H1 (cell line): ENCODE results near the gene PPME1. TPM values are rescaled to one million over a fixed set of nuclear protein-coding genes. Genes with fewer than 3 reads are reported as not detected.
A peak's percentile ranks its signal among the peaks of the same experiment; 100 is the strongest.

Experiments
- CTCF ChIA-PET: fragments of 300-600 bp; sonication (Branson Sonifier 250); formaldehyde crosslinking; loops from one replicate; lab custom pipeline; 2021; ENCODE audit not compliant: partially characterized antibody; lab: Charles Lee
- POLR2A ChIA-PET: fragments of 300-600 bp; sonication (Branson Sonifier 250); formaldehyde crosslinking; loops from one replicate; lab custom pipeline; 2021; ENCODE audit warnings: inconsistent platforms; ENCODE audit not compliant: partially characterized antibody; lab: Charles Lee
- DNase-seq, 2 experiments: peaks; one replicate each; pipeline versions ENCODE4 v3.0.0 to v3.0.0-alpha.2; 2010 to 2022; ENCODE audit warnings: low spot score in 2 of 2, low read depth in 1 of 2, mixed read lengths in 1 of 2
- FAIRE-seq: peaks from 2 replicates; lab custom pipeline; 2011; peaks lifted over from hg19 to GRCh38; lab: Jason Lieb, UNC
- H2AFZ ChIP-seq: 2 replicates; pipeline ENCODE4 v1.8.1; 2012; ENCODE audit warnings: low read length, inconsistent platforms
- H2AK5ac ChIP-seq: 2 replicates; pipeline ENCODE4 v1.6.1; 2013; ENCODE audit warnings: low read depth, low read length
- H2BK120ac ChIP-seq: replicated peaks from 2 replicates; pipeline ENCODE3; 2013; ENCODE audit warnings: low read depth, low read length, inconsistent platforms
- H2BK12ac ChIP-seq: 2 replicates; pipeline ENCODE4 v1.6.1; 2013; ENCODE audit warnings: low read depth, low read length
- H2BK15ac ChIP-seq: 2 replicates; pipeline ENCODE4 v1.6.1; 2013; ENCODE audit warnings: low read length
- H2BK20ac ChIP-seq: 2 replicates; pipeline ENCODE4 v1.6.1; 2013; ENCODE audit warnings: low read length
- H2BK5ac ChIP-seq: 2 replicates; pipeline ENCODE4 v1.6.1; 2013; ENCODE audit warnings: low read depth, low read length
- H3K14ac ChIP-seq: 2 replicates; pipeline ENCODE4 v1.6.1; 2013; ENCODE audit warnings: inconsistent platforms; ENCODE audit not compliant: insufficient read length
- H3K18ac ChIP-seq: 2 replicates; pipeline ENCODE4 v1.6.1; 2013; ENCODE audit warnings: low read length; ENCODE audit errors: extremely low read depth
- H3K23ac ChIP-seq: 2 replicates; pipeline ENCODE4 v1.6.1; 2013; ENCODE audit warnings: inconsistent platforms; ENCODE audit not compliant: insufficient read length
- H3K23me2 ChIP-seq: 2 replicates; pipeline ENCODE4 v1.6.1; 2013; ENCODE audit warnings: low read depth, low read length
- H3K27ac ChIP-seq: 2 replicates; pipeline ENCODE4 v1.6.1; 2011; ENCODE audit warnings: low read depth, low read length, inconsistent platforms
- H3K27me3 ChIP-seq, 4 experiments: replicated peaks in 1 of 4; 1 replicate in 1 of 4; 2 replicates in 3 of 4; pipeline versions ENCODE4 v1.6.1 to v1.8.1; 2011 to 2013; ENCODE audit warnings: low read length in 3 of 4, mild to moderate bottlenecking in 3 of 4, inconsistent platforms in 2 of 4, mixed read lengths in 2 of 4, moderate library complexity in 1 of 4; ENCODE audit not compliant: control insufficient read depth in 3 of 4, insufficient read depth in 3 of 4; ENCODE audit errors: extremely low read depth in 1 of 4
- H3K36me3 ChIP-seq, 4 experiments: 2 replicates each; pipeline versions ENCODE4 v1.6.1 to v1.8.1; 2011 to 2013; ENCODE audit warnings: mild to moderate bottlenecking in 4 of 4, low read length in 3 of 4, moderate library complexity in 2 of 4, control low read depth in 1 of 4, inconsistent platforms in 1 of 4; ENCODE audit not compliant: insufficient read depth in 4 of 4, control insufficient read depth in 2 of 4
- H3K4ac ChIP-seq: replicated peaks from 2 replicates; pipeline ENCODE3; 2013; ENCODE audit warnings: low read length, low read depth, mixed read lengths, inconsistent platforms; ENCODE audit not compliant: insufficient read length
- H3K4me1 ChIP-seq, 4 experiments: replicated peaks in 1 of 4; 1 replicate in 1 of 4; 2 replicates in 3 of 4; pipeline versions ENCODE4 v1.6.1 to v1.8.1; 2011 to 2013; ENCODE audit warnings: low read length in 3 of 4, inconsistent platforms in 2 of 4, mixed read lengths in 1 of 4; ENCODE audit not compliant: insufficient read depth in 4 of 4, control insufficient read depth in 3 of 4
- H3K4me2 ChIP-seq, 2 experiments: 2 replicates each; pipeline versions ENCODE4 v1.6.1 to v1.8.1; 2011 to 2013; ENCODE audit warnings: low read depth in 2 of 2, low read length in 2 of 2, control low read depth in 1 of 2, inconsistent platforms in 1 of 2, mild to moderate bottlenecking in 1 of 2; ENCODE audit not compliant: insufficient read depth in 1 of 2
- H3K4me3 ChIP-seq, 4 experiments: fragments of 200-600, 300-600 bp in 1 of 4; sonication (generic), shearing (Covaris generic), sonication (Bioruptor Twin) in 1 of 4; 2 replicates each; pipeline versions ENCODE4 v1.5.1 to v1.8.1; 2011 to 2016; ENCODE audit warnings: low read length in 4 of 4, low read depth in 3 of 4, control low read depth in 2 of 4, inconsistent platforms in 2 of 4, mild to moderate bottlenecking in 2 of 4, mixed read lengths in 1 of 4, moderate library complexity in 1 of 4; ENCODE audit not compliant: insufficient read depth in 2 of 4; ENCODE audit errors: extremely low read depth in 1 of 4
- H3K56ac ChIP-seq: replicated peaks from 2 replicates; pipeline ENCODE3; 2013; ENCODE audit warnings: low read depth, mild to moderate bottlenecking, mixed read lengths, low read length, inconsistent platforms; ENCODE audit not compliant: insufficient read length
- H3K79me1 ChIP-seq: 2 replicates; pipeline ENCODE4 v1.6.1; 2013; ENCODE audit warnings: low read depth, low read length, control low read depth
- H3K79me2 ChIP-seq, 2 experiments: 2 replicates each; pipeline versions ENCODE4 v1.6.1 to v1.8.1; 2012 to 2013; ENCODE audit warnings: low read length in 2 of 2, mild to moderate bottlenecking in 2 of 2, inconsistent platforms in 1 of 2; ENCODE audit not compliant: insufficient read depth in 2 of 2, control insufficient read depth in 1 of 2
- H3K9ac ChIP-seq, 4 experiments: replicated peaks in 1 of 4; 1 replicate in 1 of 4; 2 replicates in 3 of 4; pipeline versions ENCODE4 v1.6.1 to v1.8.1; 2011 to 2013; ENCODE audit warnings: low read depth in 3 of 4, low read length in 3 of 4, control low read depth in 2 of 4, mild to moderate bottlenecking in 2 of 4, moderate library complexity in 2 of 4, inconsistent platforms in 1 of 4; ENCODE audit errors: extremely low read depth in 1 of 4
- H3K9me3 ChIP-seq, 2 experiments: 2 replicates each; pipeline versions ENCODE4 v1.6.1 to v1.8.1; 2012 to 2013; ENCODE audit warnings: mild to moderate bottlenecking in 2 of 2, moderate library complexity in 2 of 2, control low read depth in 1 of 2, inconsistent platforms in 1 of 2, low read depth in 1 of 2, low read length in 1 of 2, mixed read lengths in 1 of 2; ENCODE audit not compliant: insufficient read depth in 2 of 2
- H4K20me1 ChIP-seq, 2 experiments: replicated peaks in 1 of 2; 2 replicates each; pipeline versions ENCODE3 to v1.8.1; 2011 to 2013; ENCODE audit warnings: inconsistent platforms in 2 of 2, low read length in 2 of 2, mild to moderate bottlenecking in 1 of 2; ENCODE audit not compliant: insufficient read depth in 2 of 2, control insufficient read depth in 1 of 2
- H4K5ac ChIP-seq: 2 replicates; pipeline ENCODE4 v1.6.1; 2013; ENCODE audit warnings: low read length, low read depth, mixed read lengths, inconsistent platforms; ENCODE audit not compliant: insufficient read length
- H4K8ac ChIP-seq: 2 replicates; pipeline ENCODE4 v1.8.0; 2013; ENCODE audit warnings: mild to moderate bottlenecking, moderate library complexity, low read length, inconsistent platforms; ENCODE audit not compliant: insufficient read depth; ENCODE audit errors: extremely low read depth
- H4K91ac ChIP-seq: replicated peaks from 2 replicates; pipeline ENCODE3; 2013; ENCODE audit warnings: low read length, mixed read lengths, inconsistent platforms; ENCODE audit not compliant: insufficient read length
- BACH1 ChIP-seq: IDR thresholded peaks from 2 replicates; pipeline ENCODE4 v1.6.1; 2012; ENCODE audit warnings: low read length, improper control_type of control experiment
- CBX8 ChIP-seq: fragments of 300-800, 300-1000 bp; sonication (generic); IDR thresholded peaks from 2 replicates; pipeline ENCODE4 v1.7.1; 2016; ENCODE audit warnings: low read depth, low read length, borderline replicate concordance
- EGR1 ChIP-seq: IDR thresholded peaks from 2 replicates; pipeline ENCODE4 v1.6.1; 2011; ENCODE audit warnings: low read depth, low read length, borderline replicate concordance
- EZH2 ChIP-seq: fragments of 200-600 bp; sonication (generic); IDR thresholded peaks from 2 replicates; pipeline ENCODE4 v1.7.1; 2012; ENCODE audit warnings: low read depth, mild to moderate bottlenecking, moderate library complexity, low read length, inconsistent platforms; ENCODE audit not compliant: severe bottlenecking
- RNF2 ChIP-seq: fragments of 200-900, 300-1000 bp; sonication (generic); IDR thresholded peaks from 2 replicates; pipeline ENCODE4 v1.7.1; 2016; ENCODE audit warnings: borderline replicate concordance, low read depth, mild to moderate bottlenecking, antibody characterized with exemption, low read length; ENCODE audit not compliant: poor library complexity, severe bottlenecking; ENCODE audit errors: missing control alignments
- SP4 ChIP-seq: IDR thresholded peaks from 2 replicates; pipeline ENCODE4 v1.6.1; 2012; ENCODE audit warnings: low read length, inconsistent platforms
- TAF7 ChIP-seq: optimal IDR thresholded peaks from 2 replicates; pipeline ENCODE3; 2011; ENCODE audit warnings: low read depth, mild to moderate bottlenecking, inconsistent platforms, low read length, moderate library complexity, borderline replicate concordance
- WGBS, 2 experiments: shearing (Covaris generic) in 1 of 2; methylation state at CpG; one replicate each; pipeline versions ENCODE4 v1.1.6 to v1.1.7; 2013 to 2015; ENCODE audit warnings: low lambda C conversion rate in 2 of 2, mixed read lengths in 2 of 2, inconsistent platforms in 1 of 2, low coverage in 1 of 2, missing lambda C conversion rate in 1 of 2; ENCODE audit not compliant: insufficient replicate concordance in 2 of 2, insufficient coverage in 1 of 2, insufficient read length in 1 of 2; ENCODE audit errors: extremely low coverage in 1 of 2, missing lambda C conversion rate in 1 of 2; 5-methylcytosine and 5-hydroxymethylcytosine counted together
- polyA plus RNA-seq, 7 experiments: library from polyadenylated mRNA; depleted of rRNA in 3 of 7; stranded (reverse) in 5 of 7; unstranded in 2 of 7; fragments of >200 nt in 5 of 7; fragments of 200-250 nt in 2 of 7; gene quantifications; 1 replicate in 5 of 7; 2 replicates in 1 of 7; 4 replicates in 1 of 7; pipeline versions ENCODE4 v1.2.1 to v1.2.3, GENCODE V29; 2011 to 2013; ENCODE audit warnings: missing spikeins in 2 of 7, mixed read lengths in 2 of 7
- total RNA-seq: library from RNA; stranded (reverse); fragmentation: NEBNext Ultra II Directional; extraction: Animal tissue kit (Norgen Biotek cat#: 25700); gene quantifications from 2 replicates; pipeline ENCODE4 v1.2.1, GENCODE V29; 2021

Gene PPME1
- total and polyA plus RNA-seq, 2 of the 8 experiments (the other 6 are each of a cell fraction or from before 2014, with no cell fraction given), result 55.1 to 64.5 TPM

DNA sequence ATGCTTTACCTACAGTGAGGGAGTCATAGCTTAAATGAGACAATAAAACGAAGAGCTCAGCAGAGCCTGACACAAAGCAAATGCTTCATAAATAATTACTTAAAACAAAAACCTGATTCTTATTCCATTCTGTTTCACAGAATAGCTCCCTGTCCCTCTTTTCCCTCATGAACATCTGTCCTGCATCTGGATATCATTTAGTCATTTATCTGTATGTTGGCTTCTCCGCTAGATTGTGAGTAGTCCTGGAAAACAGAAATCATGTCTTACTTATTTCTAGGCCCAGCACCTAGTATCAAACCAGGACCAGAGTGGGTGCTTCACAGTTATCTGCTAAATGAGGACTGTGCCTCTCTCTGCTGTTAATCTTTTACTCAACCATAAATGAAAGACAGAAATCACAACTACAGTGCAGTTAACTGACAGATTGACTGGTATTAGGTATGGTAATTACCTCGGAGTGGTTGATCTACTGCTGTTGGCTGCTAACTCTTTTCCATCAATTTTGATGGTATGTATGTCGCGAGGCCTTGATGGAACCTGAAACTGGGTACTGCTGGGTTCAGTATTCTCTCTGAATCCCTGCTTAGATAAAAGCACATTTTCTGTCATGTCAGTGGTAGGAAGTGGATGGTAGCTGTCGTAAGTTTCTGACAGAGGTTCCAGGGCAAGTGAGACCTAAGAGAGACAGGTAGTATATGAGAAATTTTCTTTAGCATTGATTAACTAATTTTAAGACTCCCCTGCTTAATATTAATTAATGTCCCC, 31.8 kb upstream of the PPME1 start:
- no peaks in the 10 kb centered on the region for H3K79me2 ChIP-seq
- TF ChIP-seq EZH2 (no peak), RNF2 (no peak), EGR1 (no peak), BACH1 (no peak), TAF7 (no peak), CBX8 (no peak), SP4 (no peak)
- no peaks in the 10 kb centered on the region for H3K9me3 ChIP-seq
- H2BK15ac ChIP-seq, result no peak overlapping the region
- no peak overlapping the region for H3K23ac ChIP-seq
- no peaks in the 10 kb centered on the region for H3K27me3 ChIP-seq
- no peak for DNase-seq
- H3K14ac ChIP-seq, result no peak overlapping the region
- H4K8ac ChIP-seq, result no peak overlapping the region
- H3K23me2 ChIP-seq, result no peaks in the 10 kb centered on the region
- no peak overlapping the region for H3K4ac ChIP-seq
- H2BK12ac ChIP-seq, result peak overlapping the region; percentile 98
- H3K79me1 ChIP-seq, result no peaks in the 10 kb centered on the region; the same call in 1 of the 2 replicates
- peaks cover 0 to 14% (median 7%) of the 10 kb centered on the region in 4 experiments; a peak in 6 of 7 replicates for H3K4me1 ChIP-seq
- no peak overlapping the region for H2BK120ac ChIP-seq
- H2BK20ac ChIP-seq, result no peak overlapping the region
- H4K91ac ChIP-seq, result peak overlapping the region; percentile 34
- H3K4me3 ChIP-seq, result no peak overlapping the region
- ChIA-PET POLR2A (interaction anchor here (0.6 to 1.3 kb wide), 4 partner anchors 8 to 36 kb away, joined by 3 to 4 read pairs (median 3); no protein-coding TSS in a partner anchor), CTCF (no interaction called here)
- H3K4me2 ChIP-seq, result no peak overlapping the region
- 0 out of 7 replicates have a peak overlapping the region, but pooled peaks of 2 of the 4 experiments have one; percentile 1 to 9 for H3K9ac ChIP-seq
- no peak overlapping the region for H3K18ac ChIP-seq
- H2BK5ac ChIP-seq, result peak overlapping the region; percentile 97
- H3K56ac ChIP-seq, result no peak overlapping the region
- 86% methylated on average over 6 of the region's 6 CpGs; no CpG with 5 or more reads in 1 of the 2 experiments for WGBS, 2 experiments
- peak overlapping the region; percentile 100 for H2AK5ac ChIP-seq
- H4K20me1 ChIP-seq, result no peaks in the 10 kb centered on the region
- H3K27ac ChIP-seq, result peak overlapping the region; percentile 70
- FAIRE-seq, result no peak
- no peak overlapping the region for H2AFZ ChIP-seq
- peaks cover 0 to 30% (median 4%) of the 10 kb centered on the region in 4 experiments; a peak in 5 of 8 replicates for H3K36me3 ChIP-seq
- peak overlapping the region; percentile 22 for H4K5ac ChIP-seq
